DMS79 treated with DMSO at 0.1 percent for 48 hours (cell line): ENCODE measurements around the gene OR4Q2.
"Not testable (repeated sequence)": the region's sequence is repeated elsewhere in the genome, so short reads cannot be mapped to it uniquely, and the experiment has no call there.

Experiments used
- DNase-seq: peaks from one replicate; lab custom pipeline; 2025; lab: John Stamatoyannopoulos, UW

OR4Q2 gene

GRCh38 chr14:20001863-20002262, at the start of gene OR4Q2:
OR4Q2 (plus strand) TSS chr14:20002163.
- DNase-seq: no peak

- DNase-seq: not testable (repeated sequence)
Observed at GRCh38 chr14:19969735-19970134, 32.2 kb upstream of the OR4Q2 start.

- no peak for DNase-seq
Observed at GRCh38 chr14:19974844-19975243, 27.1 kb upstream of the OR4Q2 start.

- DNase-seq: no peak
Observed at GRCh38 chr14:19975291-19975690, 26.7 kb upstream of the OR4Q2 start, which contains the start of gene OR4K15. OR4K15 (plus strand) TSS chr14:19975591; CDS start chr14:19975591, 0 bp downstream.

- no peak for DNase-seq
Observed at GRCh38 chr14:19993438-19993837, 8.5 kb upstream of the OR4Q2 start.

- no peak for DNase-seq
Observed at GRCh38 chr14:20002319-20002718, 356 bp downstream of the OR4Q2 start.

- DNase-seq: no peak
Observed at GRCh38 chr14:20008156-20008555, 6.2 kb downstream of the OR4Q2 start.

GRCh38 chr14:20019257-20019865, 17.4 kb downstream of the OR4Q2 start, which contains the start of gene OR4K14:
OR4K14 (minus strand) TSS chr14:20019307; CDS start chr14:20015193, 4,114 bp downstream.
- DNase-seq: no peak

GRCh38 chr14:20031058-20031457, 29.1 kb downstream of the OR4Q2 start:
- DNase-seq: no peak

- no peak for DNase-seq
Observed at GRCh38 chr14:20035449-20035848, 33.5 kb downstream of the OR4Q2 start.

- no peak for DNase-seq
Observed at GRCh38 chr14:20035938-20036337, 34.0 kb downstream of the OR4Q2 start, which contains the start of gene OR4K13. OR4K13 (minus strand) TSS chr14:20036038; CDS start chr14:20034758, 1,280 bp downstream.

- DNase-seq: no peak
Observed at GRCh38 chr14:20044243-20044642, 42.3 kb downstream of the OR4Q2 start.

GRCh38 chr14:20048202-20048601, 46.2 kb downstream of the OR4Q2 start:
- DNase-seq: no peak
